A549 (cell line): Measurements from ENCODE around the gene ALCAM. TPM values are rescaled to one million over a fixed set of nuclear protein-coding genes. Genes with fewer than 3 reads are reported as not detected.

Experiments used
- ATAC-seq, 2 experiments: fragments of 200-7000 bp in 1 of 2; fragments of >200 bp in 1 of 2; cut with Nextera tagmentation in 1 of 2; cut with Tn5 transposase in 1 of 2; 3 replicates each; pipeline versions ENCODE4 v1.8.0 to v1.9.1; 2018 to 2020; ENCODE audit warnings: mild to moderate bottlenecking in 1 of 2, moderate library complexity in 1 of 2
- CTCF ChIA-PET: fragments of 300-600 bp; sonication (Branson Sonifier 250); formaldehyde crosslinking; extraction: SDS; loops from one replicate; lab custom pipeline; 2021; ENCODE audit warnings: antibody characterized with exemption, inconsistent platforms; lab: Yijun Ruan, JAX
- POLR2A ChIA-PET: fragments of 350-600 bp; formaldehyde crosslinking; extraction: SDS; loops from one replicate; lab custom pipeline; 2021; ENCODE audit warnings: antibody characterized with exemption, inconsistent platforms; lab: Yijun Ruan, JAX
- DNase-seq, 2 experiments: peaks; one replicate each; pipeline versions ENCODE4 v3.0.0 to v3.0.0-alpha.2; 2011 to 2016; ENCODE audit warnings: low read depth in 1 of 2, low spot score in 1 of 2
- FAIRE-seq: peaks from 2 replicates; lab custom pipeline; 2011; peaks lifted over from hg19 to GRCh38; lab: Jason Lieb, UNC
- H3K27ac ChIP-seq, 2 experiments: fragments of >200 bp; sonication (Bioruptor Twin); formaldehyde crosslinking; 3 replicates each; pipeline ENCODE4 v1.5.1; 2016 to 2017
- H3K4me1 ChIP-seq: fragments of >200 bp; sonication (Bioruptor Twin); formaldehyde crosslinking; 3 replicates; pipeline ENCODE4 v1.6.1; 2016
- H3K4me2 ChIP-seq: fragments of >200 bp; sonication (Bioruptor Twin); formaldehyde crosslinking; 3 replicates; pipeline ENCODE4 v1.6.1; 2016
- H3K4me3 ChIP-seq: fragments of >200 bp; sonication (Bioruptor Twin); formaldehyde crosslinking; 3 replicates; pipeline ENCODE4 v1.5.1; 2016
- H3K9me3 ChIP-seq: fragments of >200 bp; sonication (Bioruptor Twin); formaldehyde crosslinking; 3 replicates; pipeline ENCODE4 v1.6.1; 2016
- ATOH8 ChIP-seq: fragments of 250-450 bp; sonication (Bioruptor Pico); IDR thresholded peaks from 2 replicates; pipeline ENCODE4 v1.5.0; 2020; ENCODE audit warnings: low read depth, mild to moderate bottlenecking, moderate library complexity
- CBX2 ChIP-seq: fragments of 200-600 bp; sonication (generic); IDR thresholded peaks from 2 replicates; pipeline ENCODE4 v1.6.1; 2016; ENCODE audit warnings: low read depth, mild to moderate bottlenecking, borderline replicate concordance
- CBX8 ChIP-seq: fragments of 200-600 bp; sonication (generic); IDR thresholded peaks from 2 replicates; pipeline ENCODE4 v1.6.1; 2016
- CEBPB ChIP-seq, 2 experiments: fragments of >200 bp in 1 of 2; sonication (Bioruptor Twin) in 1 of 2; formaldehyde crosslinking in 1 of 2; IDR thresholded peaks; 2 replicates each; pipeline ENCODE4 v1.6.1; 2012 to 2016
- CHD4 ChIP-seq: fragments of 200-600 bp; sonication (generic); IDR thresholded peaks from 2 replicates; pipeline ENCODE4 v1.6.1; 2016; ENCODE audit warnings: antibody characterized with exemption, mild to moderate bottlenecking, borderline replicate concordance
- CTCF ChIP-seq: fragments of >200 bp; sonication (Bioruptor Twin); formaldehyde crosslinking; IDR thresholded peaks from 3 replicates; pipeline ENCODE4 v1.5.1; 2016
- ESRRA ChIP-seq: fragments of 150-350 bp; IDR thresholded peaks from 2 replicates; pipeline ENCODE4 v1.6.1; 2014; ENCODE audit warnings: mild to moderate bottlenecking, low read length, borderline replicate concordance
- FOXS1 ChIP-seq: fragments of 250-450 bp; sonication (Bioruptor Pico); IDR thresholded peaks from 2 replicates; pipeline ENCODE4 v1.5.0; 2020; ENCODE audit warnings: mild to moderate bottlenecking, moderate library complexity
- GATA3 ChIP-seq: IDR thresholded peaks from 2 replicates; pipeline ENCODE4 v1.6.1; 2012; ENCODE audit warnings: borderline replicate concordance
- HEYL ChIP-seq: fragments of 250-450 bp; sonication (Bioruptor Pico); IDR thresholded peaks from 2 replicates; pipeline ENCODE4 v1.8.0; 2021; ENCODE audit warnings: mild to moderate bottlenecking, moderate library complexity
- HOXA7 ChIP-seq: fragments of 250-450 bp; sonication (Bioruptor Pico); IDR thresholded peaks from 2 replicates; pipeline ENCODE4 v1.5.0; 2020; ENCODE audit warnings: mild to moderate bottlenecking, moderate library complexity
- HOXB13 ChIP-seq: fragments of 250-450 bp; sonication (Bioruptor Pico); IDR thresholded peaks from 2 replicates; pipeline ENCODE4 v1.5.0; 2020; ENCODE audit warnings: low read depth, mild to moderate bottlenecking, moderate library complexity
- JUN ChIP-seq, 2 experiments: fragments of >200 bp; sonication (Bioruptor Twin); formaldehyde crosslinking; IDR thresholded peaks; 2 replicates in 1 of 2; 3 replicates in 1 of 2; pipeline ENCODE4 v1.6.1; 2016 to 2017
- JUNB ChIP-seq: fragments of >200 bp; sonication (Bioruptor Twin); formaldehyde crosslinking; IDR thresholded peaks from 2 replicates; pipeline ENCODE4 v1.6.1; 2016
- KDM1A ChIP-seq: fragments of 200-600 bp; sonication (generic); IDR thresholded peaks from 2 replicates; pipeline ENCODE4 v1.6.1; 2016; ENCODE audit warnings: low read depth, mild to moderate bottlenecking
- MYC ChIP-seq: IDR thresholded peaks from 2 replicates; pipeline ENCODE4 v1.6.1; 2012; ENCODE audit warnings: mild to moderate bottlenecking, inconsistent platforms, low read length, improper control_type of control experiment, borderline replicate concordance
- NPAS2 ChIP-seq: fragments of 250-450 bp; sonication (Bioruptor Pico); IDR thresholded peaks from 2 replicates; pipeline ENCODE4 v1.8.0; 2022; ENCODE audit warnings: mild to moderate bottlenecking, moderate library complexity, borderline replicate concordance
- NR3C1 ChIP-seq: fragments of >200 bp; sonication (Bioruptor Twin); formaldehyde crosslinking; IDR thresholded peaks from 3 replicates; pipeline ENCODE4 v1.6.1; 2017
- PBX3 ChIP-seq: IDR thresholded peaks from 2 replicates; pipeline ENCODE4 v1.6.1; 2012
- RFX5 ChIP-seq: fragments of 450-650 bp; IDR thresholded peaks from 2 replicates; pipeline ENCODE4 v1.7.1; 2014; ENCODE audit warnings: antibody characterized with exemption, mild to moderate bottlenecking, moderate library complexity
- SMC3 ChIP-seq: fragments of >200 bp; sonication (Bioruptor Twin); formaldehyde crosslinking; IDR thresholded peaks from 3 replicates; pipeline ENCODE4 v1.6.1; 2018; ENCODE audit warnings: inconsistent platforms
- SREBF2 ChIP-seq: fragments of 450-650 bp; IDR thresholded peaks from 2 replicates; pipeline ENCODE4 v1.6.1; 2014; ENCODE audit warnings: mild to moderate bottlenecking, moderate library complexity
- TFCP2L1 ChIP-seq: fragments of 250-450 bp; sonication (Bioruptor Pico); IDR thresholded peaks from 2 replicates; pipeline ENCODE4 v1.5.0; 2021; ENCODE audit warnings: mild to moderate bottlenecking
- TP53 ChIP-seq: fragments of 250-450 bp; sonication (Bioruptor Pico); IDR thresholded peaks from 2 replicates; pipeline ENCODE4 v1.5.0; 2021; ENCODE audit warnings: mild to moderate bottlenecking, moderate library complexity
- ZC3H11A ChIP-seq: fragments of 450-650 bp; IDR thresholded peaks from 2 replicates; pipeline ENCODE4 v1.6.1; 2014; ENCODE audit warnings: antibody characterized with exemption, mild to moderate bottlenecking
- ZFP36 ChIP-seq: fragments of 450-650 bp; IDR thresholded peaks from 2 replicates; pipeline ENCODE4 v1.6.1; 2014; ENCODE audit warnings: borderline replicate concordance; ENCODE audit not compliant: partially characterized antibody
- WGBS: methylation state at CpG from one replicate; pipeline ENCODE4 v1.1.6; 2017; ENCODE audit errors: missing lambda C conversion rate; 5-methylcytosine and 5-hydroxymethylcytosine counted together
- polyA plus RNA-seq, 4 experiments: library from polyadenylated mRNA; depleted of rRNA in 3 of 4; stranded (reverse); fragments of >200 nt; fragmentation: RNase III in 1 of 4; extraction: RNeasy Plus Mini Kit Qiagen cat#74134 plus additional on column Dnase treatment in 1 of 4; gene quantifications; 2 replicates in 3 of 4; 3 replicates in 1 of 4; pipeline ENCODE4 v1.2.3, GENCODE V29; 2011 to 2017

ALCAM gene
- polyA plus RNA-seq, 2 of the 4 experiments (the other 2 are of a cell fraction), result 57.1 to 145 TPM

GRCh38 chr3:105503191-105503593, 136.5 kb downstream of the ALCAM start:
- TF ChIP-seq JUN (IDR thresholded peaks at IDR 0.05) (no peak), CEBPB (IDR thresholded peaks at IDR 0.05) (peak in 1 of 2 experiments; percentile 24; a peak in 1 of 4 replicates), GATA3 (peak; percentile 53), SREBF2 (no peak), CTCF (no peak), CBX8 (no peak)

GRCh38 chr3:105504440-105504951, 137.8 kb downstream of the ALCAM start:
- ATAC-seq (no peak), DNase-seq (no peak)
- POLR2A ChIA-PET, result no interaction called here

More at GRCh38 chr3:105503191-105503593, 136.5 kb downstream of the ALCAM start:
- ChIA-PET CTCF (interaction anchor here (1.0 to 1.8 kb wide), 6 partner anchors 9 to 20 kb away, joined by 3 to 5 read pairs (median 3); no protein-coding TSS in a partner anchor), POLR2A (interaction anchor here (1.2 to 1.7 kb wide), 2 partner anchors 135 to 137 kb away, joined by 3 to 4 read pairs; partner anchors contain the start of gene ALCAM)
- Histone ChIP-seq H3K4me3 (no peak overlapping the region), H3K4me2 (peak overlapping the region; percentile 76), H3K4me1 (peaks cover 48% of the 10 kb centered on the region), H3K27ac (peak overlapping the region; percentile 46 to 68), H3K9me3 (no peaks in the 10 kb centered on the region)
- FAIRE-seq (peak; percentile 70), ATAC-seq (peak; percentile 54 to 81; a peak in 4 of 6 replicates), DNase-seq (peak in 1 of 2 experiments; percentile 39)
- 8% methylated on average over 3 of the region's 3 CpGs for WGBS

GRCh38 chr3:105505170-105505569, 138.5 kb downstream of the ALCAM start:
- no peak overlapping the region for H3K4me2 ChIP-seq
- ChIA-PET POLR2A (no interaction called here), CTCF (interaction anchor here (0.6 to 1.1 kb wide), 3 partner anchors 13 to 885 kb away, joined by 3 to 7 read pairs (median 4); partner anchors contain the start of gene ALCAM)
- no peak for TF ChIP-seq HOXB13 (CRISPR knock-in tag)
- TF ChIP-seq, all 56 proteins: peak for 0
- Histone ChIP-seq H3K4me3 (no peak overlapping the region), H3K9me3 (no peaks in the 10 kb centered on the region), H3K27ac (no peak overlapping the region), H3K4me1 (peaks cover 38% of the 10 kb centered on the region)
- FAIRE-seq (no peak), ATAC-seq (no peak), DNase-seq (no peak)
- 82% methylated on average over 5 of the region's 5 CpGs for WGBS

More at GRCh38 chr3:105504440-105504951, 137.8 kb downstream of the ALCAM start:
- 84% methylated on average over 12 of the region's 13 CpGs for WGBS
- TF ChIP-seq HOXB13 (CRISPR knock-in tag), result no peak
- TF ChIP-seq NPAS2, result no peak
- TF ChIP-seq JUNB, result no peak
- no peak for TF ChIP-seq HEYL (CRISPR knock-in tag)
- TF ChIP-seq ATOH8 (CRISPR knock-in tag), result no peak
- no peak for TF ChIP-seq ESRRA
- no peak for TF ChIP-seq TP53
- no peak for TF ChIP-seq KDM1A
- FAIRE-seq, result no peak
- Histone ChIP-seq H3K4me2 (no peak overlapping the region), H3K4me3 (no peak overlapping the region), H3K4me1 (peaks cover 45% of the 10 kb centered on the region), H3K27ac (peak overlapping the region in 1 of 2 experiments; percentile 68; a peak in 2 of 6 replicates), H3K9me3 (no peaks in the 10 kb centered on the region)
- CTCF ChIA-PET, result interaction anchor here (1.1 kb wide), 1 partner anchor 14 kb away, joined by 7 read pairs; no protein-coding TSS in a partner anchor

- DNase-seq, result no peak
- Histone ChIP-seq H3K4me2 (no peak overlapping the region), H3K4me3 (no peak overlapping the region), H3K4me1 (peaks cover 36% of the 10 kb centered on the region), H3K9me3 (no peaks in the 10 kb centered on the region), H3K27ac (no peak overlapping the region)
- POLR2A ChIA-PET, result no interaction called here
- no peak for ATAC-seq
- CTCF ChIA-PET, result interaction anchor here (1.5 kb wide), 1 partner anchor 144 kb away, joined by 6 read pairs; the partner anchor contains the start of gene ALCAM
- no peak for FAIRE-seq
- TF ChIP-seq CHD4, result no peak
- TF ChIP-seq RFX5, result no peak
- TF ChIP-seq NR3C1, result no peak
- no peak for TF ChIP-seq CBX2
- no peak for TF ChIP-seq MYC
- no peak for TF ChIP-seq HOXA7
- no peak for TF ChIP-seq ZC3H11A
- TF ChIP-seq SMC3, result no peak
- no peak for TF ChIP-seq HOXB13 (CRISPR knock-in tag)
- TF ChIP-seq ZFP36, result no peak
- TF ChIP-seq FOXS1 (CRISPR knock-in tag), result no peak
- no peak for TF ChIP-seq PBX3
- no peak for TF ChIP-seq TFCP2L1
Measured at GRCh38 chr3:105511031-105511430, 144.3 kb downstream of the ALCAM start.
